OCI-LY1 (cell line): Measurements from ENCODE around the gene TNF.

ENCODE experiments used
- H2AFZ ChIP-seq: fragments of 200-600 bp; sonication (generic), shearing (Covaris generic); 2 replicates; pipeline ENCODE4 v1.6.0; 2014; ENCODE audit warnings: antibody characterized with exemption, mild to moderate bottlenecking, low read length
- H3F3A ChIP-seq: fragments of 200-600 bp; sonication (generic), shearing (Covaris generic); 2 replicates; pipeline ENCODE4 v1.6.0; 2014; ENCODE audit warnings: mild to moderate bottlenecking, antibody characterized with exemption, low read length, moderate library complexity; ENCODE audit not compliant: insufficient read depth
- H3K27ac ChIP-seq: fragments of 200-600 bp; sonication (generic); 2 replicates; pipeline ENCODE4 v1.5.1; 2014; ENCODE audit warnings: low read length, mixed run types, mild to moderate bottlenecking, low read depth; ENCODE audit not compliant: poor library complexity, severe bottlenecking
- H3K27me3 ChIP-seq: fragments of 200-600 bp; sonication (generic); 2 replicates; pipeline ENCODE4 v1.6.0; 2014; ENCODE audit warnings: antibody characterized with exemption, mild to moderate bottlenecking, low read length, moderate library complexity; ENCODE audit not compliant: insufficient read depth
- H3K36me3 ChIP-seq: fragments of 200-600 bp; sonication (generic); 2 replicates; pipeline ENCODE4 v1.6.1; 2014; ENCODE audit warnings: mild to moderate bottlenecking, antibody characterized with exemption, low read length, moderate library complexity, mixed read lengths; ENCODE audit not compliant: insufficient read depth
- H3K4me1 ChIP-seq: fragments of 200-600 bp; sonication (generic); 2 replicates; pipeline ENCODE4 v1.5.1; 2014; ENCODE audit warnings: mild to moderate bottlenecking, low read length, moderate library complexity; ENCODE audit not compliant: insufficient read depth, severe bottlenecking
- H3K4me2 ChIP-seq: fragments of 200-600 bp; sonication (generic), shearing (Covaris generic); 2 replicates; pipeline ENCODE4 v1.6.1; 2014; ENCODE audit warnings: low read length
- H3K4me3 ChIP-seq: fragments of 200-600 bp; sonication (generic); 2 replicates; pipeline ENCODE4 v1.5.1; 2014; ENCODE audit warnings: low read length, low read depth, mild to moderate bottlenecking, mixed read lengths; ENCODE audit not compliant: poor library complexity, severe bottlenecking
- H3K79me2 ChIP-seq: fragments of 200-600 bp; shearing (Covaris generic); 2 replicates; pipeline ENCODE4 v1.6.1; 2016; ENCODE audit warnings: mixed run types, low read length, mixed read lengths; ENCODE audit not compliant: insufficient read depth
- H3K9ac ChIP-seq: fragments of 200-600 bp; sonication (generic), shearing (Covaris generic); 2 replicates; pipeline ENCODE4 v1.6.1; 2014; ENCODE audit warnings: mild to moderate bottlenecking, low read length, mixed read lengths
- H3K9me2 ChIP-seq: fragments of 200-600 bp; sonication (generic), shearing (Covaris generic); 2 replicates; pipeline ENCODE4 v1.6.1; 2014; ENCODE audit warnings: low read depth, mild to moderate bottlenecking, low read length, mixed read lengths
- H3K9me3 ChIP-seq: fragments of 200-600 bp; shearing (Covaris generic); 2 replicates; pipeline ENCODE4 v1.6.1; 2014; ENCODE audit warnings: low read length, mixed read lengths
- H4K20me1 ChIP-seq: fragments of 200-600 bp; sonication (generic), shearing (Covaris generic); 2 replicates; pipeline ENCODE4 v1.6.0; 2016; ENCODE audit warnings: mild to moderate bottlenecking, low read length; ENCODE audit not compliant: insufficient read depth
- CTCF ChIP-seq: fragments of 200-600 bp; sonication (generic), shearing (Covaris generic); IDR thresholded peaks from 2 replicates; pipeline ENCODE4 v1.5.1; 2017; ENCODE audit warnings: mild to moderate bottlenecking, antibody characterized with exemption, low read length, moderate library complexity, mixed read lengths
- EZH2 ChIP-seq: fragments of 200-600 bp; sonication (generic), shearing (Covaris generic); IDR thresholded peaks from 2 replicates; pipeline ENCODE4 v1.8.0; 2017; ENCODE audit warnings: borderline replicate concordance, mixed run types, mild to moderate bottlenecking, antibody characterized with exemption, low read length, moderate library complexity, mixed read lengths

Gene TNF

GRCh38 chr6:31592396-31592771, 17.0 kb downstream of the TNF start:
- Histone ChIP-seq H3K9me2 (no peaks in the 10 kb centered on the region), H3K27ac (no peak overlapping the region), H3K4me3 (no peak overlapping the region), H3K9me3 (no peaks in the 10 kb centered on the region), H3K4me1 (peaks cover 13% of the 10 kb centered on the region), H3K36me3 (no peaks in the 10 kb centered on the region), H4K20me1 (no peaks in the 10 kb centered on the region), H3K4me2 (0 out of 2 replicates have a peak overlapping the region, but pooled peaks have one; percentile 3), H3F3A (no peaks in the 10 kb centered on the region), H3K9ac (no peak overlapping the region), H3K27me3 (no peaks in the 10 kb centered on the region), H3K79me2 (no peaks in the 10 kb centered on the region), H2AFZ (peak overlapping the region; percentile 18; the same call in 1 of the 2 replicates)
- TF ChIP-seq CTCF (no peak), EZH2 (no peak)

- Histone ChIP-seq H3K9me3 (no peaks in the 10 kb centered on the region), H3K4me3 (no peak overlapping the region), H2AFZ (no peak overlapping the region), H3K27me3 (no peaks in the 10 kb centered on the region), H4K20me1 (no peaks in the 10 kb centered on the region), H3K36me3 (no peaks in the 10 kb centered on the region), H3K79me2 (no peaks in the 10 kb centered on the region), H3K4me2 (no peak overlapping the region), H3K4me1 (peaks cover 13% of the 10 kb centered on the region), H3K9ac (no peak overlapping the region), H3F3A (no peaks in the 10 kb centered on the region), H3K27ac (peak overlapping the region; percentile 33), H3K9me2 (no peaks in the 10 kb centered on the region)
- TF ChIP-seq CTCF, result peak; percentile 64
- TF ChIP-seq EZH2, result no peak
Measured at GRCh38 chr6:31597006-31597405, 21.6 kb downstream of the TNF start.

- Histone ChIP-seq H3F3A (no peaks in the 10 kb centered on the region), H4K20me1 (no peaks in the 10 kb centered on the region), H3K9me3 (no peaks in the 10 kb centered on the region), H3K9me2 (no peaks in the 10 kb centered on the region), H2AFZ (no peak overlapping the region), H3K27me3 (no peaks in the 10 kb centered on the region), H3K4me2 (no peak overlapping the region), H3K79me2 (no peaks in the 10 kb centered on the region), H3K27ac (no peak overlapping the region), H3K4me3 (no peak overlapping the region), H3K4me1 (peaks cover 5% of the 10 kb centered on the region), H3K36me3 (no peaks in the 10 kb centered on the region), H3K9ac (no peak overlapping the region)
- TF ChIP-seq EZH2 (no peak), CTCF (no peak)
Measured at GRCh38 chr6:31607317-31607716, 32.0 kb downstream of the TNF start.
